Neural cell (in vitro differentiated cells): Measurements from ENCODE around the gene FGF14. TPM values are rescaled to one million over a fixed set of nuclear protein-coding genes. Genes with fewer than 3 reads are reported as not detected.

ENCODE experiments used
- H2AFZ ChIP-seq: fragments of 200-600, 300-800 bp; sonication (generic), shearing (Covaris generic); 2 replicates; pipeline ENCODE4 v1.6.0; 2014; ENCODE audit warnings: low read depth, mild to moderate bottlenecking, antibody characterized with exemption, low read length, moderate library complexity
- H3F3A ChIP-seq: fragments of 200-600 bp; shearing (Covaris generic); 2 replicates; pipeline ENCODE4 v1.6.1; 2016; ENCODE audit warnings: mild to moderate bottlenecking, moderate library complexity, mixed read lengths, antibody characterized with exemption, low read length; ENCODE audit not compliant: insufficient read depth, poor library complexity, severe bottlenecking
- H3K27ac ChIP-seq: fragments of 200-600, 300-800 bp; sonication (generic), shearing (Covaris generic); 2 replicates; pipeline ENCODE4 v1.5.1; 2014; ENCODE audit warnings: mild to moderate bottlenecking, low read length, moderate library complexity
- H3K27me3 ChIP-seq: fragments of 300-800, 200-600 bp; sonication (generic), shearing (Covaris generic); 2 replicates; pipeline ENCODE4 v1.6.0; 2014; ENCODE audit warnings: mild to moderate bottlenecking, low read depth, low read length, moderate library complexity; ENCODE audit not compliant: insufficient read depth
- H3K36me3 ChIP-seq: fragments of 300-800, 200-600 bp; sonication (generic), shearing (Covaris generic); 2 replicates; pipeline ENCODE4 v1.5.1; 2014; ENCODE audit warnings: mild to moderate bottlenecking, antibody characterized with exemption, low read length, moderate library complexity; ENCODE audit not compliant: insufficient read depth
- H3K4me2 ChIP-seq: fragments of 300-800, 200-600 bp; sonication (generic), shearing (Covaris generic); 2 replicates; pipeline ENCODE4 v1.6.0; 2014; ENCODE audit warnings: mild to moderate bottlenecking, low read length
- H3K4me3 ChIP-seq: fragments of 300-800, 200-600 bp; sonication (generic), shearing (Covaris generic); 2 replicates; pipeline ENCODE4 v1.5.1; 2014; ENCODE audit warnings: mild to moderate bottlenecking, low read length, moderate library complexity
- H3K79me2 ChIP-seq: fragments of 200-600 bp; shearing (Covaris generic); replicated peaks from 2 replicates; pipeline ENCODE4 v1.6.0; 2014; ENCODE audit warnings: mild to moderate bottlenecking, low read length, moderate library complexity; ENCODE audit not compliant: insufficient read depth
- H3K9ac ChIP-seq: fragments of 300-800, 200-600 bp; sonication (generic), shearing (Covaris generic); 2 replicates; pipeline ENCODE4 v1.6.1; 2016; ENCODE audit warnings: mild to moderate bottlenecking, low read length, mixed read lengths
- H3K9me2 ChIP-seq: fragments of 200-600 bp; shearing (Covaris generic); 2 replicates; pipeline ENCODE4 v1.6.1; 2016; ENCODE audit warnings: mild to moderate bottlenecking, low read length, mixed read lengths; ENCODE audit not compliant: insufficient read depth
- H3K9me3 ChIP-seq: fragments of 200-600, 300-800 bp; sonication (generic), shearing (Covaris generic); 2 replicates; pipeline ENCODE4 v1.6.1; 2016; ENCODE audit warnings: mild to moderate bottlenecking, mixed run types, low read length, moderate library complexity, mixed read lengths
- H4K20me1 ChIP-seq: fragments of 200-600 bp; shearing (Covaris generic); 2 replicates; pipeline ENCODE4 v1.6.1; 2016; ENCODE audit warnings: mild to moderate bottlenecking, mixed run types; ENCODE audit not compliant: insufficient read depth
- CTCF ChIP-seq: fragments of 450-650 bp; IDR thresholded peaks from 2 replicates; pipeline ENCODE4 v1.5.1; 2014; ENCODE audit warnings: antibody characterized with exemption, mild to moderate bottlenecking, moderate library complexity; ENCODE audit not compliant: poor library complexity, severe bottlenecking
- EP300 ChIP-seq: fragments of 450-650 bp; conservative IDR thresholded peaks from 2 replicates; pipeline ENCODE4 v1.6.1; 2014; ENCODE audit warnings: antibody characterized with exemption, mild to moderate bottlenecking, moderate library complexity; ENCODE audit not compliant: poor library complexity, severe bottlenecking
- EZH2 ChIP-seq: fragments of 200-600, 300-800 bp; shearing (Covaris generic), sonication (generic); IDR thresholded peaks from 2 replicates; pipeline ENCODE4 v1.6.1; 2014; ENCODE audit warnings: antibody characterized with exemption, low read length, borderline replicate concordance, mild to moderate bottlenecking; ENCODE audit not compliant: insufficient read depth, poor library complexity, severe bottlenecking
- MXI1 ChIP-seq: fragments of 450-650 bp; conservative IDR thresholded peaks from 2 replicates; pipeline ENCODE4 v1.6.1; 2014; ENCODE audit warnings: antibody characterized with exemption, mild to moderate bottlenecking; ENCODE audit not compliant: poor library complexity, severe bottlenecking
- POLR2AphosphoS5 ChIP-seq: IDR thresholded peaks from 2 replicates; pipeline ENCODE4 v1.6.1; 2012
- RAD21 ChIP-seq: fragments of 450-650 bp; conservative IDR thresholded peaks from 2 replicates; pipeline ENCODE4 v1.6.1; 2014; ENCODE audit warnings: antibody characterized with exemption, mild to moderate bottlenecking, moderate library complexity
- SMC3 ChIP-seq: fragments of 450-650 bp; conservative IDR thresholded peaks from 2 replicates; pipeline ENCODE4 v1.6.1; 2014; ENCODE audit warnings: antibody characterized with exemption, mild to moderate bottlenecking, moderate library complexity; ENCODE audit not compliant: poor library complexity
- TAF1 ChIP-seq: IDR thresholded peaks from 2 replicates; pipeline ENCODE4 v1.6.1; 2012; ENCODE audit warnings: low read depth
- polyA plus RNA-seq: library from polyadenylated mRNA; depleted of rRNA; stranded (reverse); fragments of >200 nt; gene quantifications from 2 replicates; pipeline ENCODE4 v1.2.3, GENCODE V29; 2014
- TF ChIP-seq, protein P1 (sequence below): IDR thresholded peaks from 2 replicates; pipeline ENCODE4 v1.6.1; 2012; ENCODE audit warnings: borderline replicate concordance

Gene FGF14
- polyA plus RNA-seq, 1 donor from 2014 or later, result 36.4 TPM

DNA sequence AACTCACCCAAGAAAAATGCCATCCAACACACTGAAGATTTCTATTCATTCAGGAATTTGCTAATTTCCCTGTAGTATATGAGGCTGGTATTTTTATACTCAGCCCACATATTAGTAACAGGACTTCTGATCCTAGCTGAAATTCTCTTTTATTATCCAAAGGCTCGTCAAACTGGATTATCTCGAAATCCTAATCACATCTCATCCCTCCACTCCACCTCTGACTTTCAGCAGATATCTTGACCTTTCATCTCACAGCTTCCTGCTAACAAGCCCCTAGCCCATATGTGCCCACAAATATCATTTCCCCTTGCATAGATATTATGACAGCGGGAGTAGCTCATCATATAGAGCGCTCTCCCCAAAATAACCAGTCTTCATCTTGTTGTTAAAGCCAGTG, 279.7 kb downstream of the FGF14 start:
- Histone ChIP-seq H3K9me2 (no peaks in the 10 kb centered on the region), H3K27ac (no peak overlapping the region), H3K27me3 (no peaks in the 10 kb centered on the region), H3K36me3 (no peaks in the 10 kb centered on the region), H3K9me3 (no peaks in the 10 kb centered on the region), H3K4me2 (no peak overlapping the region), H3F3A (no peaks in the 10 kb centered on the region), H4K20me1 (no peaks in the 10 kb centered on the region), H3K9ac (no peak overlapping the region), H2AFZ (no peak overlapping the region), H3K79me2 (no peaks in the 10 kb centered on the region), H3K4me3 (no peak overlapping the region)
- TF ChIP-seq CTCF (no peak), TAF1 (no peak), RAD21 (no peak), POLR2AphosphoS5 (no peak), EP300 (no peak), EZH2 (no peak), MXI1 (no peak), SMC3 (no peak)
- TF ChIP-seq, protein P1, sequence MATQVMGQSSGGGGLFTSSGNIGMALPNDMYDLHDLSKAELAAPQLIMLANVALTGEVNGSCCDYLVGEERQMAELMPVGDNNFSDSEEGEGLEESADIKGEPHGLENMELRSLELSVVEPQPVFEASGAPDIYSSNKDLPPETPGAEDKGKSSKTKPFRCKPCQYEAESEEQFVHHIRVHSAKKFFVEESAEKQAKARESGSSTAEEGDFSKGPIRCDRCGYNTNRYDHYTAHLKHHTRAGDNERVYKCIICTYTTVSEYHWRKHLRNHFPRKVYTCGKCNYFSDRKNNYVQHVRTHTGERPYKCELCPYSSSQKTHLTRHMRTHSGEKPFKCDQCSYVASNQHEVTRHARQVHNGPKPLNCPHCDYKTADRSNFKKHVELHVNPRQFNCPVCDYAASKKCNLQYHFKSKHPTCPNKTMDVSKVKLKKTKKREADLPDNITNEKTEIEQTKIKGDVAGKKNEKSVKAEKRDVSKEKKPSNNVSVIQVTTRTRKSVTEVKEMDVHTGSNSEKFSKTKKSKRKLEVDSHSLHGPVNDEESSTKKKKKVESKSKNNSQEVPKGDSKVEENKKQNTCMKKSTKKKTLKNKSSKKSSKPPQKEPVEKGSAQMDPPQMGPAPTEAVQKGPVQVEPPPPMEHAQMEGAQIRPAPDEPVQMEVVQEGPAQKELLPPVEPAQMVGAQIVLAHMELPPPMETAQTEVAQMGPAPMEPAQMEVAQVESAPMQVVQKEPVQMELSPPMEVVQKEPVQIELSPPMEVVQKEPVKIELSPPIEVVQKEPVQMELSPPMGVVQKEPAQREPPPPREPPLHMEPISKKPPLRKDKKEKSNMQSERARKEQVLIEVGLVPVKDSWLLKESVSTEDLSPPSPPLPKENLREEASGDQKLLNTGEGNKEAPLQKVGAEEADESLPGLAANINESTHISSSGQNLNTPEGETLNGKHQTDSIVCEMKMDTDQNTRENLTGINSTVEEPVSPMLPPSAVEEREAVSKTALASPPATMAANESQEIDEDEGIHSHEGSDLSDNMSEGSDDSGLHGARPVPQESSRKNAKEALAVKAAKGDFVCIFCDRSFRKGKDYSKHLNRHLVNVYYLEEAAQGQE, result no peak

- Histone ChIP-seq H3K9me2 (no peaks in the 10 kb centered on the region), H3K27ac (no peak overlapping the region), H3K9ac (no peak overlapping the region), H3K27me3 (no peaks in the 10 kb centered on the region), H3K4me2 (no peak overlapping the region), H3K36me3 (no peaks in the 10 kb centered on the region), H3K9me3 (no peaks in the 10 kb centered on the region), H4K20me1 (no peaks in the 10 kb centered on the region), H2AFZ (no peak overlapping the region), H3F3A (no peaks in the 10 kb centered on the region), H3K4me3 (no peak overlapping the region), H3K79me2 (no peaks in the 10 kb centered on the region)
- TF ChIP-seq MXI1 (no peak), SMC3 (no peak), TAF1 (no peak)
Measured at GRCh38 chr13:102117175-102117831, 284.5 kb downstream of the FGF14 start.

GRCh38 chr13:102103469-102103868, 298.4 kb downstream of the FGF14 start:
- Histone ChIP-seq H3K4me2 (no peak overlapping the region), H3K27ac (no peak overlapping the region), H3K9me2 (no peaks in the 10 kb centered on the region), H2AFZ (no peak overlapping the region), H3K27me3 (no peaks in the 10 kb centered on the region), H3K9ac (no peak overlapping the region), H3K9me3 (no peaks in the 10 kb centered on the region), H3K79me2 (no peaks in the 10 kb centered on the region), H3K4me3 (no peak overlapping the region), H4K20me1 (no peaks in the 10 kb centered on the region), H3F3A (no peaks in the 10 kb centered on the region), H3K36me3 (no peaks in the 10 kb centered on the region)
- TF ChIP-seq MXI1 (no peak), SMC3 (no peak), CTCF (no peak), EZH2 (no peak), POLR2AphosphoS5 (no peak), TAF1 (no peak), RAD21 (no peak), EP300 (no peak)
- TF ChIP-seq, protein P1, result no peak
